ENCODE measurements around the gene ADORA1.

- TF ChIP-seq, protein P1, sequence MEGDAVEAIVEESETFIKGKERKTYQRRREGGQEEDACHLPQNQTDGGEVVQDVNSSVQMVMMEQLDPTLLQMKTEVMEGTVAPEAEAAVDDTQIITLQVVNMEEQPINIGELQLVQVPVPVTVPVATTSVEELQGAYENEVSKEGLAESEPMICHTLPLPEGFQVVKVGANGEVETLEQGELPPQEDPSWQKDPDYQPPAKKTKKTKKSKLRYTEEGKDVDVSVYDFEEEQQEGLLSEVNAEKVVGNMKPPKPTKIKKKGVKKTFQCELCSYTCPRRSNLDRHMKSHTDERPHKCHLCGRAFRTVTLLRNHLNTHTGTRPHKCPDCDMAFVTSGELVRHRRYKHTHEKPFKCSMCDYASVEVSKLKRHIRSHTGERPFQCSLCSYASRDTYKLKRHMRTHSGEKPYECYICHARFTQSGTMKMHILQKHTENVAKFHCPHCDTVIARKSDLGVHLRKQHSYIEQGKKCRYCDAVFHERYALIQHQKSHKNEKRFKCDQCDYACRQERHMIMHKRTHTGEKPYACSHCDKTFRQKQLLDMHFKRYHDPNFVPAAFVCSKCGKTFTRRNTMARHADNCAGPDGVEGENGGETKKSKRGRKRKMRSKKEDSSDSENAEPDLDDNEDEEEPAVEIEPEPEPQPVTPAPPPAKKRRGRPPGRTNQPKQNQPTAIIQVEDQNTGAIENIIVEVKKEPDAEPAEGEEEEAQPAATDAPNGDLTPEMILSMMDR (IDR thresholded peaks at IDR 0.05), result no peak
- TF ChIP-seq EZH2 (IDR thresholded peaks at IDR 0.05; ENCODE audit: borderline replicate concordance, insufficient read depth, low read depth, low read length, poor library complexity, severe bottlenecking), result no peak
These were observed 24.3 kb upstream of the ADORA1 start for GRCh38 chr1:203103216-203103615.

Data from B cell (primary cell).